ENCODE data around the gene STX18. TPM values are rescaled to one million over a fixed set of nuclear protein-coding genes. Genes with fewer than 3 reads are reported as not detected.

STX18 gene
- total and polyA plus RNA-seq, 2 of the 13 experiments (the other 11 are each of a cell fraction or from before 2014, with no cell fraction given): 23.9 to 37.1 TPM

DNA sequence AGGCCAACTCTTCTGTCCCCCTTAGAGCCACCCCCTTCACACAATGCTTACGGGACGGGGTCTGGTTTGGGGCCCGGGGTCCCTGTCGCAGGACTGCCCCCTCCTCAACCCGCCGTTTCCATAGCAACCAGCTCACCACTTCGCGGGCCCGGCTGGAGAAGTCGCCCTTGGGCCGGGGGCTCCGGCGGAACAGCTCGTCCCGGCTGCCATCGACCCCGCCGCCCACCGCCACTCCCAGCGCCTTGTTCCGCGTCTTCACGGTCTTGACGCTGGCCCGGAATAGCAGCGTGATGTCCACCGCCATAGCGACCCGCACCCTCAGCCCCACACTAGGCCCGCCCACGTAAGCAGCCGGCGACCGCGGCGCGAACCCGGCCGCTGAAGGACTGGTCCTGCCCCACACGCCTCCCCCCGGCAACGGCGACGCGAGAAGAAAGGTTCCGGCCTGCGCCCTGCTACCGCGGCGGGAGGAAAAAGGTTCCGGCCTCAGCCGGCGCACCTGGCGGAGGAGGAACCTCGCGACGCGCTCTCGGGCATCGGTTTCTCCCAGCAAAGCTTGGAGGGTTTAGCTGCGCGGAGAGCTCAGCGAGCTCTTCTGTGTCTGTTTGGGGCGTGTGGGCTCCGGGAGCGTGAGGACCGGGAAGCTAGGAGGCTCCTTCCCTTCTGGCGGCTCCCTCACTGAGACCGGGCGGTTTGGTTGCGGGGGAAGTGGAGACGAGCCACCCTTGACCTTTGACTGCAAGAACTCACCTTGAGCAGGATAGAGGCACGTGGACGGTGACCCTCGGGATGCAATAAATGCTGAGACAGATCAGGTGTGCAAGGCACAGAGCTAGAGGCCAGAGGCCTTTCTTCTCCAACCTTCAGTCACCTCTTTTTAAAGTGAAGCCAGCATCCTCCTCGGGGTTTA, at the start of gene STX18 (continued):
- TF ChIP-seq HOMEZ (CRISPR knock-in tag; IDR thresholded peaks at IDR 0.05; ENCODE audit: low read depth): peak; percentile 38; the same call in 1 of the 2 replicates
- peak; percentile 99 for TF ChIP-seq KDM5B (CRISPR knock-in tag; IDR thresholded peaks at IDR 0.05; ENCODE audit: borderline replicate concordance)
- TF ChIP-seq KLF15 (CRISPR knock-in tag; IDR thresholded peaks at IDR 0.05; ENCODE audit: borderline replicate concordance): peak; percentile 82; the same call in 1 of the 2 replicates
- no peak for TF ChIP-seq ZNF674 (CRISPR knock-in tag; IDR thresholded peaks at IDR 0.05; ENCODE audit: low read depth)
- peak; percentile 97; the same call in 1 of the 2 replicates for TF ChIP-seq ZNF782 (CRISPR knock-in tag; IDR thresholded peaks at IDR 0.05; ENCODE audit: borderline replicate concordance)
- peak; percentile 82 for TF ChIP-seq HNRNPL (IDR thresholded peaks at IDR 0.05; ENCODE audit: low read depth, low read length)
- TF ChIP-seq, protein P1, sequence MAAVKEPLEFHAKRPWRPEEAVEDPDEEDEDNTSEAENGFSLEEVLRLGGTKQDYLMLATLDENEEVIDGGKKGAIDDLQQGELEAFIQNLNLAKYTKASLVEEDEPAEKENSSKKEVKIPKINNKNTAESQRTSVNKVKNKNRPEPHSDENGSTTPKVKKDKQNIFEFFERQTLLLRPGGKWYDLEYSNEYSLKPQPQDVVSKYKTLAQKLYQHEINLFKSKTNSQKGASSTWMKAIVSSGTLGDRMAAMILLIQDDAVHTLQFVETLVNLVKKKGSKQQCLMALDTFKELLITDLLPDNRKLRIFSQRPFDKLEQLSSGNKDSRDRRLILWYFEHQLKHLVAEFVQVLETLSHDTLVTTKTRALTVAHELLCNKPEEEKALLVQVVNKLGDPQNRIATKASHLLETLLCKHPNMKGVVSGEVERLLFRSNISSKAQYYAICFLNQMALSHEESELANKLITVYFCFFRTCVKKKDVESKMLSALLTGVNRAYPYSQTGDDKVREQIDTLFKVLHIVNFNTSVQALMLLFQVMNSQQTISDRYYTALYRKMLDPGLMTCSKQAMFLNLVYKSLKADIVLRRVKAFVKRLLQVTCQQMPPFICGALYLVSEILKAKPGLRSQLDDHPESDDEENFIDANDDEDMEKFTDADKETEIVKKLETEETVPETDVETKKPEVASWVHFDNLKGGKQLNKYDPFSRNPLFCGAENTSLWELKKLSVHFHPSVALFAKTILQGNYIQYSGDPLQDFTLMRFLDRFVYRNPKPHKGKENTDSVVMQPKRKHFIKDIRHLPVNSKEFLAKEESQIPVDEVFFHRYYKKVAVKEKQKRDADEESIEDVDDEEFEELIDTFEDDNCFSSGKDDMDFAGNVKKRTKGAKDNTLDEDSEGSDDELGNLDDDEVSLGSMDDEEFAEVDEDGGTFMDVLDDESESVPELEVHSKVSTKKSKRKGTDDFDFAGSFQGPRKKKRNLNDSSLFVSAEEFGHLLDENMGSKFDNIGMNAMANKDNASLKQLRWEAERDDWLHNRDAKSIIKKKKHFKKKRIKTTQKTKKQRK (IDR thresholded peaks at IDR 0.05; ENCODE audit: low read length): no peak
- TF ChIP-seq MED13 (CRISPR knock-in tag; IDR thresholded peaks at IDR 0.05): peak; percentile 60; the same call in 1 of the 2 replicates
- TF ChIP-seq ZXDC (CRISPR knock-in tag; IDR thresholded peaks at IDR 0.05): no peak; the same call in 1 of the 2 replicates
- peak; percentile 99 for TF ChIP-seq ZMYM4 (CRISPR knock-in tag; IDR thresholded peaks at IDR 0.05)
- peak; percentile 89; the same call in 1 of the 2 replicates for TF ChIP-seq NPAS2 (CRISPR knock-in tag; IDR thresholded peaks at IDR 0.05; ENCODE audit: borderline replicate concordance)
- peak; percentile 80 for TF ChIP-seq ZNF777 (CRISPR knock-in tag; IDR thresholded peaks at IDR 0.05)
- peak; percentile 87 for TF ChIP-seq POLR2AphosphoS5 (IDR thresholded peaks at IDR 0.05; ENCODE audit: low read depth, low read length)
- peak; percentile 99 for TF ChIP-seq XRCC5 (optimal IDR thresholded peaks at IDR 0.05; ENCODE audit: low read length)
- TF ChIP-seq CEBPB (IDR thresholded peaks at IDR 0.05; ENCODE audit: borderline replicate concordance, low read depth, low read length): no peak
- TF ChIP-seq ZBTB39 (CRISPR knock-in tag; IDR thresholded peaks at IDR 0.05): peak; percentile 92; the same call in 1 of the 2 replicates
- no peak for TF ChIP-seq ZNF296 (CRISPR knock-in tag; conservative IDR thresholded peaks at IDR 0.05)
- TF ChIP-seq ZNF749 (CRISPR knock-in tag; IDR thresholded peaks at IDR 0.05; ENCODE audit: borderline replicate concordance): peak; percentile 96

Measured in HepG2 (cell line).